Measurements from ENCODE around the gene NBPF20. TPM values are rescaled to one million over a fixed set of nuclear protein-coding genes. Genes with fewer than 3 reads are reported as not detected.
A peak's percentile ranks its signal among the peaks of the same experiment; 100 is the strongest.
"Not testable (repeated sequence)": the region's sequence is repeated elsewhere in the genome, so short reads cannot be mapped to it uniquely, and the experiment has no call there.

NBPF20 gene
- total RNA-seq, 1 donor from 2014 or later: 4.7 TPM

- not testable (repeated sequence) for H3K4me1 Mint-ChIP-seq; H3K27ac Mint-ChIP-seq (ENCODE audit: unreplicated experiment); H3K9me3 Mint-ChIP-seq; H3K36me3 Mint-ChIP-seq (ENCODE audit: low read depth); DNase-seq (ENCODE audit: low read depth, low spot score)
- peaks cover 47% of the 10 kb centered on the region for H3K27me3 Mint-ChIP-seq (ENCODE audit: low read depth)
- H3K4me3 Mint-ChIP-seq: peak overlapping the region; percentile 71
Measured at GRCh38 chr1:145453873-145454823, 28.7 kb upstream of the NBPF20 start.

GRCh38 chr1:145452506-145452905, 27.1 kb upstream of the NBPF20 start:
- DNase-seq (ENCODE audit: low read depth, low spot score); H3K4me3 Mint-ChIP-seq; H3K9me3 Mint-ChIP-seq; H3K27ac Mint-ChIP-seq (ENCODE audit: unreplicated experiment); H3K4me1 Mint-ChIP-seq; H3K36me3 Mint-ChIP-seq (ENCODE audit: low read depth): not testable (repeated sequence)
- H3K27me3 Mint-ChIP-seq (ENCODE audit: low read depth): peaks cover 38% of the 10 kb centered on the region

- not testable (repeated sequence) for H3K36me3 Mint-ChIP-seq (ENCODE audit: low read depth); H3K4me3 Mint-ChIP-seq; H3K4me1 Mint-ChIP-seq; H3K9me3 Mint-ChIP-seq; H3K27ac Mint-ChIP-seq (ENCODE audit: unreplicated experiment)
- DNase-seq (ENCODE audit: low read depth, low spot score): peak; percentile 46
- peaks cover 38% of the 10 kb centered on the region for H3K27me3 Mint-ChIP-seq (ENCODE audit: low read depth)
Measured at GRCh38 chr1:145451914-145452313, 26.5 kb upstream of the NBPF20 start.

GRCh38 chr1:145445219-145445618, 19.8 kb upstream of the NBPF20 start:
- H3K9me3 Mint-ChIP-seq; H3K27ac Mint-ChIP-seq (ENCODE audit: unreplicated experiment); DNase-seq (ENCODE audit: low read depth, low spot score); H3K36me3 Mint-ChIP-seq (ENCODE audit: low read depth); H3K4me1 Mint-ChIP-seq; H3K4me3 Mint-ChIP-seq: not testable (repeated sequence)
- peaks cover 18% of the 10 kb centered on the region for H3K27me3 Mint-ChIP-seq (ENCODE audit: low read depth)

GRCh38 chr1:145442340-145442739, 16.9 kb upstream of the NBPF20 start:
- not testable (repeated sequence) for H3K4me1 Mint-ChIP-seq; H3K36me3 Mint-ChIP-seq (ENCODE audit: low read depth); H3K4me3 Mint-ChIP-seq; DNase-seq (ENCODE audit: low read depth, low spot score); H3K9me3 Mint-ChIP-seq; H3K27ac Mint-ChIP-seq (ENCODE audit: unreplicated experiment)
- peaks cover 14% of the 10 kb centered on the region for H3K27me3 Mint-ChIP-seq (ENCODE audit: low read depth)

- H3K4me1 Mint-ChIP-seq; H3K27ac Mint-ChIP-seq (ENCODE audit: unreplicated experiment); DNase-seq (ENCODE audit: low read depth, low spot score); H3K9me3 Mint-ChIP-seq; H3K36me3 Mint-ChIP-seq (ENCODE audit: low read depth): not testable (repeated sequence)
- H3K4me3 Mint-ChIP-seq: peak overlapping the region; percentile 70
- peaks cover 70% of the 10 kb centered on the region for H3K27me3 Mint-ChIP-seq (ENCODE audit: low read depth)
Measured at GRCh38 chr1:145431363-145432256, 6.2 kb upstream of the NBPF20 start.

GRCh38 chr1:145430830-145431229, 5.4 kb upstream of the NBPF20 start:
- not testable (repeated sequence) for H3K4me1 Mint-ChIP-seq; H3K36me3 Mint-ChIP-seq (ENCODE audit: low read depth); H3K9me3 Mint-ChIP-seq; DNase-seq (ENCODE audit: low read depth, low spot score); H3K4me3 Mint-ChIP-seq; H3K27ac Mint-ChIP-seq (ENCODE audit: unreplicated experiment)
- peaks cover 74% of the 10 kb centered on the region for H3K27me3 Mint-ChIP-seq (ENCODE audit: low read depth)

GRCh38 chr1:145429329-145429728, 3.9 kb upstream of the NBPF20 start:
- Mint-ChIP-seq H3K4me1 (peaks cover 17% of the 10 kb centered on the region), H3K4me3 (peak overlapping the region; percentile 11), H3K36me3 (ENCODE audit: low read depth) (peaks cover 10% of the 10 kb centered on the region), H3K27me3 (ENCODE audit: low read depth) (peaks cover 85% of the 10 kb centered on the region)
- H3K9me3 Mint-ChIP-seq; DNase-seq (ENCODE audit: low read depth, low spot score); H3K27ac Mint-ChIP-seq (ENCODE audit: unreplicated experiment): not testable (repeated sequence)

- peaks cover 46% of the 10 kb centered on the region for H3K27me3 Mint-ChIP-seq (ENCODE audit: low read depth)
- DNase-seq (ENCODE audit: low read depth, low spot score); H3K9me3 Mint-ChIP-seq; H3K27ac Mint-ChIP-seq (ENCODE audit: unreplicated experiment): not testable (repeated sequence)
- H3K36me3 Mint-ChIP-seq (ENCODE audit: low read depth): peaks cover 10% of the 10 kb centered on the region
- peaks cover 13% of the 10 kb centered on the region for H3K4me1 Mint-ChIP-seq
- H3K4me3 Mint-ChIP-seq: peak overlapping the region; percentile 98
Measured at GRCh38 chr1:145424612-145425435, 579 bp downstream of the NBPF20 start.

GRCh38 chr1:145415149-145415548, 10.3 kb downstream of the NBPF20 start:
- not testable (repeated sequence) for DNase-seq (ENCODE audit: low read depth, low spot score); H3K27ac Mint-ChIP-seq (ENCODE audit: unreplicated experiment); H3K4me1 Mint-ChIP-seq; H3K36me3 Mint-ChIP-seq (ENCODE audit: low read depth); H3K4me3 Mint-ChIP-seq; H3K9me3 Mint-ChIP-seq; H3K27me3 Mint-ChIP-seq (ENCODE audit: low read depth)

GRCh38 chr1:145407266-145407665, 18.1 kb downstream of the NBPF20 start:
- H3K4me1 Mint-ChIP-seq; H3K27ac Mint-ChIP-seq (ENCODE audit: unreplicated experiment); H3K9me3 Mint-ChIP-seq; H3K27me3 Mint-ChIP-seq (ENCODE audit: low read depth); H3K36me3 Mint-ChIP-seq (ENCODE audit: low read depth); H3K4me3 Mint-ChIP-seq; DNase-seq (ENCODE audit: low read depth, low spot score): not testable (repeated sequence)

GRCh38 chr1:145404949-145405348, 20.5 kb downstream of the NBPF20 start:
- not testable (repeated sequence) for H3K4me3 Mint-ChIP-seq; DNase-seq (ENCODE audit: low read depth, low spot score); H3K36me3 Mint-ChIP-seq (ENCODE audit: low read depth); H3K27ac Mint-ChIP-seq (ENCODE audit: unreplicated experiment); H3K9me3 Mint-ChIP-seq; H3K27me3 Mint-ChIP-seq (ENCODE audit: low read depth); H3K4me1 Mint-ChIP-seq

- H3K9me3 Mint-ChIP-seq; H3K27me3 Mint-ChIP-seq (ENCODE audit: low read depth); DNase-seq (ENCODE audit: low read depth, low spot score); H3K4me1 Mint-ChIP-seq; H3K4me3 Mint-ChIP-seq; H3K27ac Mint-ChIP-seq (ENCODE audit: unreplicated experiment); H3K36me3 Mint-ChIP-seq (ENCODE audit: low read depth): not testable (repeated sequence)
Measured at GRCh38 chr1:145400701-145401100, 24.7 kb downstream of the NBPF20 start.

Data from neural crest cell (in vitro differentiated cells).